PFSK-1 (cell line): Measurements from ENCODE around the gene MRPS7.

ENCODE experiments used
- FOXP2 ChIP-seq: optimal IDR thresholded peaks from 2 replicates; pipeline ENCODE3; 2011; ENCODE audit warnings: borderline replicate concordance, control low read depth, inconsistent platforms; ENCODE audit not compliant: insufficient read depth; ENCODE audit errors: extremely low read length, extremely low read depth
- POLR2AphosphoS5 ChIP-seq: IDR thresholded peaks from 2 replicates; pipeline ENCODE4 v1.6.1; 2012; ENCODE audit warnings: low read depth, mild to moderate bottlenecking, control low read depth, low read length, moderate library complexity
- REST ChIP-seq, 2 experiments: IDR thresholded peaks; 2 replicates each; pipeline versions ENCODE4 v1.6.1 to v1.8.0; 2011 to 2012; ENCODE audit warnings: low read depth in 2 of 2, low read length in 2 of 2, control low read depth in 1 of 2, inconsistent platforms in 1 of 2, mild to moderate bottlenecking in 1 of 2, moderate library complexity in 1 of 2; ENCODE audit not compliant: insufficient read depth in 1 of 2
- SIN3A ChIP-seq: IDR thresholded peaks from 2 replicates; pipeline ENCODE4 v1.6.1; 2012; ENCODE audit warnings: mild to moderate bottlenecking, low read length, moderate library complexity, borderline replicate concordance; ENCODE audit not compliant: insufficient read depth
- TAF1 ChIP-seq: IDR thresholded peaks from 2 replicates; pipeline ENCODE4 v1.6.1; 2012; ENCODE audit warnings: low read length, control low read depth, borderline replicate concordance; ENCODE audit not compliant: insufficient read depth

Gene MRPS7

DNA sequence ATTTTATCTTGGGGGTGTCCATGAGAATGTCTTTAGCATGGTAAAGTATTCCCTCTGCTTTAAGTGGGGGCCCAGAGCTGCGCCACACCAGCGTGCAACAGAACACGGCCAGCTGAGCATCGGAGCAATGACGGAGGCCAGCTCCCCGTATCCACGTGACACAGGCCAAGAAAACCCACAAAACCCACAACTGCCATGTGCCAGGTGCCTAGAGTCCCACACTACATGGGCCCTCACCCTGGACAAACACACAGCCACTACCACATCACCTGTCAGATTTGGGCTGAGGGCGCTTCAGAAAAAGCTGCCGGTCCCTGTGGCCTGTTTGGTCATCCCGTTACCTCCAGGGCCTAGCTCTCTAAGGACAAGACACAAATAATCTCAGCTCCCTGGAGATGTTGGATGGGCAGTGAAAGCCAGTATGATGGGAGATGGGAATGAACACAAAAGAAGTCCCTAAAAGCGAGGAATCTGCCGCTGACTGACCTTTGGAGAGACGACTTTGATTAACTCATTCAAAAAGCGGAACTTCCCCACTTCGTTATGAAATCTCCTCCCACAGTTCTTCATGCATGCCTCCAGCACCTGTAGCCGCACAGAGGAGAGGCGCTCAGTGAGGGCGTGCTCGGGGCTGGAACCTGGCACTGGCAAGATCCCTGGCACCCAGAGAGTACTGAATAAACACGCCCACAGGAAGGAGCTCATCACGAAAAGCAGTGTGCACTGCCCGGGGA is 17.4 kb upstream of the MRPS7 start:
- TF ChIP-seq SIN3A = no peak
- TF ChIP-seq TAF1 = no peak
- TF ChIP-seq POLR2AphosphoS5 = no peak
- no peak for TF ChIP-seq REST (IDR thresholded peaks at IDR 0.05; ENCODE audit: insufficient read depth in 1 of 2, low read depth in 2 of 2, low read length in 2 of 2)
- no peak for TF ChIP-seq FOXP2

GRCh38 chr17:75245011-75245410 is 16.7 kb upstream of the MRPS7 start:
- no peak for TF ChIP-seq TAF1
- TF ChIP-seq REST (IDR thresholded peaks at IDR 0.05; ENCODE audit: insufficient read depth in 1 of 2, low read depth in 2 of 2, low read length in 2 of 2) = no peak
- TF ChIP-seq FOXP2 = no peak
- TF ChIP-seq SIN3A = no peak
- no peak for TF ChIP-seq POLR2AphosphoS5

DNA sequence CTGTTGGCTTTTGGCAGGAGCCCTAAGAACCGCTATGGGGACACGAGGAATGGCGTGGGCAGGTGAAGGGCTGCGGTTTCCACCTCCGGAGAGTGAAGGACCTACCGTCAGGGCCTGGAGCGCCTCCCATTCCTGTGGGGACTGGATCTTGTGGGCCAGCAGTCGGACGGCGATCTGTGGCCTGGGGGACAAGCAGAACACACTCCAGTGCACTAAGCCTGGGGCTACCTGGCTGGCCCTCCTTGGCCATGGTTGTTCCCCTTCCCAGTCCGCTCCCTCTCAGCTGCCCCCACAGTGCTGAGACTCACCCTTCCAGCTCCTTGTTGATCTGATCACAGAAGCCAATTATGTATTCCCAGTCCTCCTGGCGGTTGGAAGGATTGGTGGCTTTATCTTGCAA is 15.3 kb upstream of the MRPS7 start:
- no peak for TF ChIP-seq REST (IDR thresholded peaks at IDR 0.05; ENCODE audit: insufficient read depth in 1 of 2, low read depth in 2 of 2, low read length in 2 of 2)
- no peak for TF ChIP-seq POLR2AphosphoS5
- no peak for TF ChIP-seq SIN3A
- no peak for TF ChIP-seq TAF1
- TF ChIP-seq FOXP2 = no peak

GRCh38 chr17:75249564-75249963 is 12.1 kb upstream of the MRPS7 start:
- TF ChIP-seq FOXP2 (no peak), SIN3A (no peak), TAF1 (no peak), REST (IDR thresholded peaks at IDR 0.05; ENCODE audit: insufficient read depth in 1 of 2, low read depth in 2 of 2, low read length in 2 of 2) (no peak)
